Superior temporal gyrus (tissue), 1 donor: ENCODE data around the gene TMEM53.

Source experiments
- DNase-seq: peaks from one replicate; pipeline ENCODE4 v3.0.0-alpha.2; 2016; ENCODE audit errors: extremely low spot score

TMEM53 gene

DNA sequence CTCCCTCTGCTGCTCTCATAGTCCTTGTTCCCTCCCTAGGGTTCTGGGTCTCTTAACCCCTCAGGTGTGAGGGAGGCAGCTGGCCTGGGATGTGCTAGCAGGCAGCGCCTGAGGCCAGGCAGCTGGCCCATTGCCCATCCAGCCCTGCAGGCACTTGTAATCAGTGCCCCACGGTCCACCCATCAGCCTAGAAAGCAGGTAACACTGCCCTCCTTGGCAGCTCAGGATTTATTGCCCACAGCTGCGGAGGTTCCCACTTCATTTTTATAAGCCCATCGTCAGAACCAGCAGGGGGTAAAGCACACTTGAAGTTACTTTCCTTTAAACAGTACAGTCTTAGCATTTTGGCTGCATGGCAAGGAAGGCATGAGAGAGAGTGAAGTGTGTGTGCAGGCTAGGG is 70.6 kb downstream of the TMEM53 start:
- no peak for DNase-seq
